Nephron (organoid): ENCODE results near the gene RNF144A.

Source experiments
- H3K27ac Mint-ChIP-seq, 3 experiments: 2 replicates each; pipeline ENCODE4 v1.8.0; 2020; ENCODE audit warnings: mixed read lengths in 3 of 3, mild to moderate bottlenecking in 2 of 3, moderate library complexity in 1 of 3
- H3K27me3 Mint-ChIP-seq: 2 replicates; pipeline ENCODE4 v1.8.0; 2021; ENCODE audit warnings: low read depth, mild to moderate bottlenecking, moderate library complexity, mixed read lengths
- H3K36me3 Mint-ChIP-seq: 2 replicates; pipeline ENCODE4 v1.8.0; 2020; ENCODE audit warnings: low read depth, mixed read lengths
- H3K4me1 Mint-ChIP-seq: 2 replicates; pipeline ENCODE4 v1.8.0; 2020; ENCODE audit warnings: mixed read lengths
- H3K4me3 Mint-ChIP-seq, 3 experiments: 2 replicates each; pipeline ENCODE4 v1.8.0; 2020; ENCODE audit warnings: mild to moderate bottlenecking in 3 of 3, mixed read lengths in 3 of 3, moderate library complexity in 2 of 3
- H3K9me3 Mint-ChIP-seq: 2 replicates; pipeline ENCODE4 v1.8.0; 2020; ENCODE audit warnings: mixed read lengths
- CTCF ChIP-seq, 3 experiments: fragments of 200-600 bp; sonication (generic); IDR thresholded peaks; one replicate each; pipeline ENCODE4 v1.5.0; 2021; ENCODE audit warnings: antibody characterized with exemption in 3 of 3; ENCODE audit not compliant: unreplicated experiment in 3 of 3

Gene RNF144A

DNA sequence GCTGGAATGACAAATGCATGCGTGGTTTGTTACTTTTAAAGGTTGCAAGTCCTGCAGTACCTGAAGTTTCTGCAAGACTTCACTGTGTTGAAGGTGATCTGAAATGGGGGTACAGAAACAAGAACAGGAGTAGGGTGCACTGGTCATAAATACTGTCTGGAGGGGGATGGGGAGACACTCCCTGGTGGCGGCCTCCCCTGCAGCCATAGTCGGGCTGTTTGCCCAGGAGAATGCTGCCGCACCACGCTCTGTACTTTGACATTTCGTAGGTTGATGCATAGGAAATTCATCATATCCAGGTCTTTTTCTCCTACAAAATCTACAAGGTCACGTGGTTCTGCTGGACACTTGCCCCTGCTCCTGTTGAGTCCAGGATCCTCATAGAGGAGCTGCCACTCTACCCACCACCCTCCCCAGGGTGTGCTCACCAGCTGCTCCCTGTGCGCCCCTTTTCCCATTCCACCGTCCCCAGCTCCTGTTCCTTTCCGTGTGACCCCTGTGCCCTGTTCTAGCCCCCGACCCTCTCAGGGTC is 103.8 kb downstream of the RNF144A start:
- Mint-ChIP-seq H3K4me1 (peaks cover 86% of the 10 kb centered on the region), H3K9me3 (no peaks in the 10 kb centered on the region), H3K36me3 (peaks cover 59% of the 10 kb centered on the region), H3K4me3 (no peak overlapping the region), H3K27ac (peak overlapping the region; percentile 60 to 94 (median 93)), H3K27me3 (peaks cover 4% of the 10 kb centered on the region)
- no peak for TF ChIP-seq CTCF (IDR thresholded peaks at IDR 0.05; ENCODE audit: unreplicated experiment in 3 of 3)

GRCh38 chr2:7022492-7023385 is 105.5 kb downstream of the RNF144A start:
- Mint-ChIP-seq H3K9me3 (no peaks in the 10 kb centered on the region), H3K27me3 (peaks cover 4% of the 10 kb centered on the region), H3K27ac (peak overlapping the region; percentile 75 to 93 (median 91)), H3K4me3 (peak overlapping the region in 1 of 3 experiments; percentile 31), H3K36me3 (peaks cover 59% of the 10 kb centered on the region), H3K4me1 (peaks cover 84% of the 10 kb centered on the region)
- no peak for TF ChIP-seq CTCF (IDR thresholded peaks at IDR 0.05; ENCODE audit: unreplicated experiment in 3 of 3)

DNA sequence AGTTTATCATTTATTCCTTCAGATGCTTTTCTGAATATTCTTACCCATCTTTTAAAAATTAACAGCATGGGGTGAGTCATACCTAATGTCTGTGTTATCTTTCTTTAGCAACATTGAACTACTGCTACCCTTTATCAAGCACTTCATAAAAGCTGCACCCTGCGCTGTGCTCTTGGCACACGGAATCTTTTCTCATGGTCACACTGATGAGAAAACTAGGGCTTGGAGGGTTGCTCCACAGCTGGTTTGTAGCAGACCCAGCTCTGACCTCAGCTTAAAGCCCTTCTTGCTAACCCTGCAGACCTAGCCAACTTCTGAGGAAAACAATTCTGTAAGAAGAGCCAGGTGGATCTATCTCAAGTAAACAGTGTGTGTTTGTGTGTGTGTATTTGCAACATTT is 106.3 kb downstream of the RNF144A start:
- H3K9me3 Mint-ChIP-seq: no peaks in the 10 kb centered on the region
- H3K4me1 Mint-ChIP-seq: peaks cover 84% of the 10 kb centered on the region
- H3K27ac Mint-ChIP-seq: peak overlapping the region; percentile 75 to 93 (median 91)
- peaks cover 4% of the 10 kb centered on the region for H3K27me3 Mint-ChIP-seq
- TF ChIP-seq CTCF (IDR thresholded peaks at IDR 0.05; ENCODE audit: unreplicated experiment in 3 of 3): no peak
- H3K36me3 Mint-ChIP-seq: peaks cover 66% of the 10 kb centered on the region
- peak overlapping the region in 1 of 3 experiments; percentile 24 for H3K4me3 Mint-ChIP-seq

- Mint-ChIP-seq H3K27me3 (peaks cover 4% of the 10 kb centered on the region), H3K9me3 (no peaks in the 10 kb centered on the region), H3K4me1 (peaks cover 78% of the 10 kb centered on the region), H3K4me3 (no peak overlapping the region), H3K27ac (peak overlapping the region in 2 of 3 experiments; percentile 91 to 93), H3K36me3 (peaks cover 68% of the 10 kb centered on the region)
- TF ChIP-seq CTCF (IDR thresholded peaks at IDR 0.05; ENCODE audit: unreplicated experiment in 3 of 3): no peak
Measured at GRCh38 chr2:7024261-7024660, 107.0 kb downstream of the RNF144A start.

DNA sequence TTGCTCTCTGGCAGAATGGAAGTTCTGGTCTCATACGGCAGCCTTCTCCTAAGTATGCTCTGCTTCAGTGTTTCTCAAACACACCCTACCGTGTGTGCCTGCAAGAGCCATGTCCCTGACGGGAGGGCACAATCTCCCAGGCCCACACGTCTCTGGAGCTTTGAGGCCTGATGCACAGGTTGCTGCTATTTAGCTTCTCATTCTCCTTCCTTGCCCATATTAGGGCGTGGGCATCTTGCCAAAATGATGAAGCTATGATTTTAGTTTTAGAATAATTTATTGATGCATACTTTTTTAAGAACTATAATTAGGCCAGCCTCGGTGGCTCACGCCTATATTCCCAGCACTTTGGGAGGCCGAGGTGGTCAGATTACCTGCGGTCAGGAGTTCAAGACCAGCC is 107.9 kb downstream of the RNF144A start:
- Mint-ChIP-seq H3K27ac (peak overlapping the region; percentile 9 to 93 (median 91)), H3K27me3 (peaks cover 4% of the 10 kb centered on the region), H3K4me3 (no peak overlapping the region), H3K36me3 (peaks cover 68% of the 10 kb centered on the region), H3K4me1 (peaks cover 71% of the 10 kb centered on the region), H3K9me3 (no peaks in the 10 kb centered on the region)
- TF ChIP-seq CTCF (IDR thresholded peaks at IDR 0.05; ENCODE audit: unreplicated experiment in 3 of 3): no peak
